Ovary (tissue), 3 donors: Measurements from ENCODE around the gene CLIC3.

Experiments used
- CTCF ChIP-seq, 3 donors: fragments of 450-650 bp in 2 of 3; fragments of 200-600 bp in 1 of 3; IDR thresholded peaks; one replicate each; pipeline versions ENCODE4 v1.5.1 to v1.8.0; 2016 to 2022; ENCODE audit warnings: antibody characterized with exemption in 3 of 3, mild to moderate bottlenecking in 1 of 3
- POLR2A ChIP-seq: fragments of 450-650 bp; IDR thresholded peaks from one replicate; pipeline ENCODE4 v1.6.1; 2017; ENCODE audit warnings: antibody characterized with exemption, mild to moderate bottlenecking, moderate library complexity
- donor health status: DM: no; HTN: no; CAD: no.

GRCh38 chr9:137009217-137009616, 12.8 kb upstream of the CLIC3 start:
- no peak for TF ChIP-seq CTCF (IDR thresholded peaks at IDR 0.05)
- TF ChIP-seq POLR2A: no peak
